ENCODE data around the gene SSU72. TPM values are rescaled to one million over a fixed set of nuclear protein-coding genes. Genes with fewer than 3 reads are reported as not detected.
A peak's percentile ranks its signal among the peaks of the same experiment; 100 is the strongest.

Gene SSU72
- total and polyA plus RNA-seq, 7 experiments from 2014 or later: 121 to 267 (median 143) TPM

- Histone ChIP-seq H3K27ac (ENCODE audit: low read depth, low read length) (no peak overlapping the region), H3K36me3 (ENCODE audit: control insufficient read depth in 2 of 3, insufficient read depth in 3 of 3, low read length in 3 of 3) (no peaks in the 10 kb centered on the region), H3K27me3 (ENCODE audit: control insufficient read depth in 2 of 2, insufficient read depth in 2 of 2, low read length in 2 of 2) (no peaks in the 10 kb centered on the region), H3K9me3 (ENCODE audit: control insufficient read depth in 2 of 3, low read length in 3 of 3) (no peaks in the 10 kb centered on the region), H3K4me1 (ENCODE audit: control insufficient read depth in 2 of 2, insufficient read depth in 2 of 2, low read length in 2 of 2) (peaks cover 0 to 10% of the 10 kb centered on the region in 2 donors), H3K4me3 (ENCODE audit: low read length) (no peak overlapping the region)
- Mint-ChIP-seq H3K9me3 (no peaks in the 10 kb centered on the region), H3K27ac (peak overlapping the region in 6 of 9 donors; percentile 17 to 65 (median 34)), H3K4me3 (peak overlapping the region in 3 of 10 donors; percentile 5 to 26 (median 9)), H3K4me1 (peaks cover 8 to 23% (median 14%) of the 10 kb centered on the region in 7 donors), H3K27me3 (peaks cover 0 to 10% (median 0%) of the 10 kb centered on the region in 5 donors), H3K36me3 (no peaks in the 10 kb centered on the region)
- ChIA-PET CTCF (no interaction called here), POLR2A (interaction anchor here (2.9 kb wide), 1 partner anchor 12 kb away, joined by 25 read pairs; the partner anchor contains the start of gene MIB2)
- intact Hi-C loops (cut with micrococcal nuclease): no loop called here
- ATAC-seq: no peak
- DNase-seq: peak in 1 of 9 donors; percentile 8
These were observed 27.8 kb upstream of the SSU72 start for GRCh38 chr1:1602304-1602967.

GRCh38 chr1:1601564-1602303 lies 27.1 kb upstream of the SSU72 start:
- no peak for ATAC-seq
- ChIA-PET POLR2A (interaction anchor here (2.9 kb wide), 1 partner anchor 13 kb away, joined by 25 read pairs; the partner anchor contains the start of gene MIB2), CTCF (interaction anchor here (0.5 to 1.0 kb wide), 2 partner anchors 15 to 36 kb away, joined by 3 to 5 read pairs; no protein-coding TSS in a partner anchor)
- H3K27me3 ChIP-seq (ENCODE audit: control insufficient read depth in 2 of 2, insufficient read depth in 2 of 2, low read length in 2 of 2): no peaks in the 10 kb centered on the region
- no peaks in the 10 kb centered on the region for H3K36me3 ChIP-seq (ENCODE audit: control insufficient read depth in 2 of 3, insufficient read depth in 3 of 3, low read length in 3 of 3)
- intact Hi-C loops (cut with micrococcal nuclease): no loop called here
- Mint-ChIP-seq H3K27me3 (peaks cover 0 to 10% (median 0%) of the 10 kb centered on the region in 5 donors), H3K27ac (peak overlapping the region in 2 of 9 donors; percentile 17 to 25), H3K4me3 (peak overlapping the region in 2 of 10 donors; percentile 9 to 78), H3K4me1 (peaks cover 3 to 16% (median 7%) of the 10 kb centered on the region in 7 donors), H3K36me3 (no peaks in the 10 kb centered on the region), H3K9me3 (no peaks in the 10 kb centered on the region)
- H3K4me1 ChIP-seq (ENCODE audit: control insufficient read depth in 2 of 2, insufficient read depth in 2 of 2, low read length in 2 of 2): peaks cover 0 to 4% of the 10 kb centered on the region in 2 donors
- no peak overlapping the region for H3K27ac ChIP-seq (ENCODE audit: low read depth, low read length)
- H3K9me3 ChIP-seq (ENCODE audit: control insufficient read depth in 2 of 3, low read length in 3 of 3): no peaks in the 10 kb centered on the region
- peak in 1 of 9 donors; percentile 8 for DNase-seq
- no peak overlapping the region for H3K4me3 ChIP-seq (ENCODE audit: low read length)

GRCh38 chr1:1600861-1601563 lies 26.3 kb upstream of the SSU72 start:
- Histone ChIP-seq H3K36me3 (ENCODE audit: control insufficient read depth in 2 of 3, insufficient read depth in 3 of 3, low read length in 3 of 3) (no peaks in the 10 kb centered on the region), H3K4me1 (ENCODE audit: control insufficient read depth in 2 of 2, insufficient read depth in 2 of 2, low read length in 2 of 2) (no peaks in the 10 kb centered on the region), H3K4me3 (ENCODE audit: low read length) (no peak overlapping the region), H3K27ac (ENCODE audit: low read depth, low read length) (no peak overlapping the region), H3K27me3 (ENCODE audit: control insufficient read depth in 2 of 2, insufficient read depth in 2 of 2, low read length in 2 of 2) (no peaks in the 10 kb centered on the region), H3K9me3 (ENCODE audit: control insufficient read depth in 2 of 3, low read length in 3 of 3) (no peaks in the 10 kb centered on the region)
- no peak for ATAC-seq
- Mint-ChIP-seq H3K27ac (peak overlapping the region in 1 of 9 donors; percentile 67), H3K27me3 (peaks cover 0 to 10% (median 0%) of the 10 kb centered on the region in 5 donors), H3K9me3 (no peaks in the 10 kb centered on the region), H3K4me3 (peak overlapping the region in 9 of 10 donors; percentile 9 to 78 (median 65)), H3K36me3 (no peaks in the 10 kb centered on the region), H3K4me1 (peaks cover 0 to 13% (median 5%) of the 10 kb centered on the region in 7 donors)
- intact Hi-C loops (cut with micrococcal nuclease): no loop called here
- DNase-seq: peak in 1 of 9 donors; percentile 7
- ChIA-PET CTCF (interaction anchor here (0.5 to 1.0 kb wide), 2 partner anchors 14 to 35 kb away, joined by 3 to 5 read pairs; no protein-coding TSS in a partner anchor), POLR2A (interaction anchor here (2.9 kb wide), 1 partner anchor 13 kb away, joined by 25 read pairs; the partner anchor contains the start of gene MIB2)

GRCh38 chr1:1599935-1600860 lies 25.5 kb upstream of the SSU72 start, which contains the start of gene FNDC10:
Gene FNDC10, minus strand, starts transcription at chr1:1600135. Its CDS starts 120 bp downstream, at chr1:1600015.
- DNase-seq (peak in 1 of 9 donors; percentile 50), ATAC-seq (peak; percentile 43)
- peaks cover 0 to 13% (median 5%) of the 10 kb centered on the region in 7 donors for H3K4me1 Mint-ChIP-seq
- CTCF ChIA-PET: interaction anchor here (1.0 kb wide), 1 partner anchor 13 kb away, joined by 3 read pairs; no protein-coding TSS in a partner anchor
- Histone ChIP-seq H3K36me3 (ENCODE audit: control insufficient read depth in 2 of 3, insufficient read depth in 3 of 3, low read length in 3 of 3) (no peaks in the 10 kb centered on the region), H3K4me3 (ENCODE audit: low read length) (no peak within 1 kb of the TSS), H3K27ac (ENCODE audit: low read depth, low read length) (no peak within 1 kb of the TSS), H3K4me1 (ENCODE audit: control insufficient read depth in 2 of 2, insufficient read depth in 2 of 2, low read length in 2 of 2) (no peaks in the 10 kb centered on the region), H3K9me3 (ENCODE audit: control insufficient read depth in 2 of 3, low read length in 3 of 3) (no peaks in the 10 kb centered on the region), H3K27me3 (ENCODE audit: control insufficient read depth in 2 of 2, insufficient read depth in 2 of 2, low read length in 2 of 2) (no peaks in the 10 kb centered on the region)
- H3K27me3 Mint-ChIP-seq: peaks cover 0 to 10% (median 0%) of the 10 kb centered on the region in 5 donors
- intact Hi-C loops (cut with micrococcal nuclease): loop anchor here (1.0 kb wide), 2 partner anchors 15 to 25 kb away; partner anchors contain the start of gene MIB2 (in 1 of the 2)
- POLR2A ChIA-PET: no interaction called here
- peak within 1 kb of the TSS in 3 of 9 donors; percentile 56 to 80 (median 62) for H3K27ac Mint-ChIP-seq
- no peaks in the 10 kb centered on the region for H3K9me3 Mint-ChIP-seq
- H3K4me3 Mint-ChIP-seq: peak within 1 kb of the TSS; percentile 60 to 90 (median 76)
- no peaks in the 10 kb centered on the region for H3K36me3 Mint-ChIP-seq

- H3K27me3 Mint-ChIP-seq: peaks cover 0 to 10% (median 0%) of the 10 kb centered on the region in 5 donors
- no peaks in the 10 kb centered on the region for H3K36me3 ChIP-seq (ENCODE audit: control insufficient read depth in 2 of 3, insufficient read depth in 3 of 3, low read length in 3 of 3)
- peak overlapping the region in 3 of 9 donors; percentile 56 to 80 (median 62) for H3K27ac Mint-ChIP-seq
- ChIA-PET CTCF (interaction anchor here (1.1 kb wide), 1 partner anchor 17 kb away, joined by 3 read pairs; no protein-coding TSS in a partner anchor), POLR2A (interaction anchor here (0.9 to 2.8 kb wide), 2 partner anchors 9 to 15 kb away, joined by 3 to 21 read pairs; partner anchors contain the start of gene MIB2)
- H3K27ac ChIP-seq (ENCODE audit: low read depth, low read length): no peak overlapping the region
- peak in 8 of 9 donors; percentile 20 to 56 (median 50) for DNase-seq
- H3K4me3 ChIP-seq (ENCODE audit: low read length): no peak overlapping the region
- no peaks in the 10 kb centered on the region for H3K4me1 ChIP-seq (ENCODE audit: control insufficient read depth in 2 of 2, insufficient read depth in 2 of 2, low read length in 2 of 2)
- intact Hi-C loops (cut with micrococcal nuclease): loop anchor here (1.0 kb wide), 2 partner anchors 16 to 24 kb away; partner anchors contain the start of gene MIB2 (in 1 of the 2)
- ATAC-seq: peak; percentile 58
- H3K4me3 Mint-ChIP-seq: peak overlapping the region; percentile 60 to 90 (median 76)
- peaks cover 0 to 4% of the 10 kb centered on the region in 2 donors for H3K27me3 ChIP-seq (ENCODE audit: control insufficient read depth in 2 of 2, insufficient read depth in 2 of 2, low read length in 2 of 2)
- H3K9me3 ChIP-seq (ENCODE audit: control insufficient read depth in 2 of 3, low read length in 3 of 3): no peaks in the 10 kb centered on the region
- no peaks in the 10 kb centered on the region for H3K36me3 Mint-ChIP-seq
- H3K4me1 Mint-ChIP-seq: peaks cover 0 to 13% (median 5%) of the 10 kb centered on the region in 7 donors
- H3K9me3 Mint-ChIP-seq: no peaks in the 10 kb centered on the region
These were observed 24.6 kb upstream of the SSU72 start for GRCh38 chr1:1599030-1599934.

Data from naive thymus-derived CD4-positive, alpha-beta T cell (primary cell).